Occipital lobe (tissue), 2 donors: ENCODE measurements around the gene FZD10. TPM values are rescaled to one million over a fixed set of nuclear protein-coding genes. Genes with fewer than 3 reads are reported as not detected.

Experiments used
- DNase-seq: peaks from one replicate; lab custom pipeline; 2025; lab: John Stamatoyannopoulos, UW
- total RNA-seq: library from RNA; depleted of rRNA; stranded (reverse); fragments of >200 nt; gene quantifications from one replicate; pipeline ENCODE4 v1.2.3, GENCODE V29; 2014

Gene FZD10
- total RNA-seq, 1 donor from 2014 or later = 0.16 TPM

GRCh38 chr12:130179191-130179590 lies 16.9 kb downstream of the FZD10 start:
- no peak for DNase-seq

GRCh38 chr12:130179621-130180020 lies 17.4 kb downstream of the FZD10 start:
- DNase-seq = no peak

GRCh38 chr12:130181211-130181610 lies 18.9 kb downstream of the FZD10 start:
- DNase-seq = no peak

- no peak for DNase-seq
Observed at GRCh38 chr12:130183585-130184370, 21.5 kb downstream of the FZD10 start.

DNA sequence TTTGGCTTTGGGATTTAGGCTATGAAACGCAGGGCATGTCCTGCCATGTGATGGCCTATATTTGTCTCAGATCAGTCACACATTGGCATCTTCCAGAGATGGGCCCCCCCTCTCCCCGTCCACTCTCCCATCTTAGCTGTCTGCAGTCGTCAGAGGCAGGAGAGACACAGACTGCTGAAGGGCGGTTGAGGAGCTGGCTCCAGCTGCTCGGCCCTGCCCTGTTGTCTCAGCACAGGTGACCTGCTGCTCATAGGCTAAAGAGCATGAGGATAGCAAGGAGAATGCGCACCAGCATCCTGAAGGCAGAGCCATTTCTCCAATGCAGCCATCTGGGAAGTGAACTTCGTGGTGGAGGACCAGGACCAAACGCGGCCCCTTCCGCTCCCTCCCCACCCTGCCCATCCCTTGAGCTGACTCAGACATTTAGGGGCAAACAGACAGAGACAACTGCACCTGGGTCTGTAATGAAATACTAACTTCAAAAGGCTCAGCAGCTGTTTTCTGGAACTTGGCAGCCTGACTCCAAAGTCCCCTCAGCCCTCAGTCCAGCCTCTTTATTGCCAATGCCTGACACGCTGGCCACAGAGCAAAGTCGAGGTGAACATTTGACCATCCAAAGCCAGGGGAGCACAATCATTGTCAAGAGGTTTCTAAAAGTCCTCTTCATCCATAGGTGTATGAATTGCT lies 22.3 kb downstream of the FZD10 start:
- no peak for DNase-seq

GRCh38 chr12:130185455-130186391 lies 23.5 kb downstream of the FZD10 start:
- DNase-seq = no peak

GRCh38 chr12:130186651-130187268 lies 24.5 kb downstream of the FZD10 start:
- DNase-seq = no peak

DNA sequence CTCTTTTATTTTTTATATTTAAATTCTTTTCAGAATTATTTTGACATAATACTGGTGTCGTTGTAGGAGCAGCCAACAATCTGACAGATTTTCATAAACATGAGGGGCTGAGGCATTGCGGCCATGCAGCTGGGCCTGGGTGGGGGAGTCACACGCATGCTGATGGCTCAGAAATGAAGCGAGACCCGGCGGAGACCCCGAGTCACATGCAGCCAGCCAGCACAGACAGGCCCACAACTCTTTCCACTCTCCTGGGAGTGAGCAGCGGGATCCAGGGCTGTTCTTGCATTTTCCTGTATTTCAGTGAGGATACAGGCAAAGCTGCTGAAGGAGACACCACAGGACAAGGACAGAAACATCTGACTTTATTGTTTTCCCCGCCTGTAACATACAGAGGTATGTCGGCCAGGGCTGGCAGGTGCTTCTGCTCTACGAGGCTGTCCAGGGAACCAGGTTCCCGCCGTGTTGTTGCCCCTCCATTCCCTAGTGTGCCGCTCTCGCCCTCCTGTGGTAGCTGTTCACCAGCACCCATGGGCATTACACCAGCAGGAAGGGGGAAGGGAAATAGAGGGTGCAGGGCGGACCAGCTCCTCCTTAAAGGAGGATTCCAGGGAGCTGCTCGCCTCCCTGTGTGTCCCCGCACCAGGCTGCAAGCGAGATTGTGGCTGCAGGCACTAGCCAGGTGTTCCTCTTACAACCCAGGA lies 30.5 kb downstream of the FZD10 start:
- no peak for DNase-seq

DNA sequence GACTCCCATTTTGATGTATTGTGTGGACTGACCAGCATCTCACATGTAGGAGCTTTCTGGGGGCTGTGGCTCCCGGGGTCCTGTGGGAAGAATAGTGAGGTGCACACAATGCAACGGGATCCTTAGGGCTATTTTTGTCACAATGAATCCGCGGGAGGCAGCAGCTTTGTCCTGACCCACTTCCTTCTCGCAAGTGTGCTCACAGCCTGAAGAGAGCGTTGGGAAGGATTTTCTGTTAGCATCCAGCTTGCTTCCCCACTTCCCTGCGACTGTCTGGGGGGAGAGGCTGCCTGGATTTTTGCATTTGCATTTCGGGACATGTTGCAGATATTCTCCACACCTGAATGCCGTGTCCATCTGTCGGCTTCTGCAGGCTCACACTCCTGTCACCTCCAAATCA lies 31.9 kb downstream of the FZD10 start:
- DNase-seq = no peak

- no peak for DNase-seq
Observed at GRCh38 chr12:130195369-130195768, 33.1 kb downstream of the FZD10 start.

GRCh38 chr12:130195776-130196175 lies 33.5 kb downstream of the FZD10 start:
- DNase-seq = no peak

DNA sequence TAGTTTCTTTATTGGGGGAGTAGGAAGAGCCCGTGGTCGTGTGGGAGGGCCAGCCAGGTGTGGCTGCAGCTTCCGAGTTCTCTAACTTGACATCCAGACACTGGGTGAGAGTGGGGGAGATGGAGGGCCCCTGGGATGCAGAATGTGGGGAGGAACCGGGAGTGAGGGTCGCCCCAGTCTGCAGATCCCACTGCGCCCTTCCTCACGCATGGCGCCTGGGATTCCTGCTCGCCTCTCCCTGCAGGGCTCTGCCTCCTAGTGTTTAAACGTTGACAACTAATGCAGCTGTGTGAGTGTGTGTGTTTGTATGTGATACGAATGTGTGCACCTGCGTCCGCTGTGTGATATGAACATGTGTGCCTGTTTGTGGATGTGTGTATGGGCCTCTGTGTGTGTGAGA lies 34.6 kb downstream of the FZD10 start:
- DNase-seq = no peak

DNA sequence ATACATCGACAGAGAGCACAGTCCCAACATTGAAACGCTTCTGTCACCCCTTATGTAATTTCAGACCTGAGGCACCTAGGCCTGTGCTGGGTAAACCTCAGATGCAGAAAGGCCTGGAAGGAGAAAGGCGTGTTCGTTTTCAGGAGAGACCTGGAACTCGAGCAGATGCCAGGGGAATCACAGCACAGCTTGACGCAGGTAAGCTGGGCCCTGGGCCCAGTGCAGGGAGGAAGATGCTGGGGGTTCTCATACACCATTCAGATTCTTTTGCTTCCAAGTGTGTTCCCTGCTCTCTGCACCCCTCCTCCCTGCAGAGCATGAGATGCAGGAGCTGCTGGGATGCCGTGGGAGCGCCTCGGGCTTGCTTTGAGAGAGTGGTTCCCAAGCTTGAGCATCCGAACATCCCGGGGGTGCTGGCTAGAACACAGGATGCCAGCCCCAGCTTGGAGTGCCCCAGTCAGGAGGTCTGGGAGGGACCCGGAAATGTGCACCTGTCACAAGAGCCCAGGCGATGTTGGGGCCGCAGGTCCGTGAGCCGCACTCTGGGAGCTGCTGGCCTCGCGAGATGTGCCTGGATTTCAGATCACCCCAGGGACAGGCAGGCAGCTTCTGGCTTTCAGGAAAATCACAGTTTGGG lies 35.9 kb downstream of the FZD10 start:
- DNase-seq = no peak

DNA sequence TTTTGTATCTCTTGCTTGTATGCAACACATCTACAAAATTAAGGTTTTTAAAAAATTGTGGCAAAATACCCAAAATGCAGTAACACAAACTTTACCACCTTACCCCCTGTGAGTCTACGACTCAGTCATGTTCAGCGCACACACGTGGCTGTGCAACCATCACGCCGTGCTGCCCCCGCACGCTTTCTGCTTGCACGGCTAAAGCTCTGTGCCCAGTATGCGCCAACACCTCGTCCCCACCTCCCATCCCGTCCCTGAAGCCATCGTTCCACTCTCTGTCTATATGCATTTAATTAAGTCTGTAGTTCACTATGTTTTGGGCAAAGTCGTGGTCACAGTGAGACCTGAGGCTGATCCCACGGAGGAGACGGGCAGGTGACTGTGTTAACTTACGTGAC lies 36.4 kb downstream of the FZD10 start:
- DNase-seq = no peak

DNA sequence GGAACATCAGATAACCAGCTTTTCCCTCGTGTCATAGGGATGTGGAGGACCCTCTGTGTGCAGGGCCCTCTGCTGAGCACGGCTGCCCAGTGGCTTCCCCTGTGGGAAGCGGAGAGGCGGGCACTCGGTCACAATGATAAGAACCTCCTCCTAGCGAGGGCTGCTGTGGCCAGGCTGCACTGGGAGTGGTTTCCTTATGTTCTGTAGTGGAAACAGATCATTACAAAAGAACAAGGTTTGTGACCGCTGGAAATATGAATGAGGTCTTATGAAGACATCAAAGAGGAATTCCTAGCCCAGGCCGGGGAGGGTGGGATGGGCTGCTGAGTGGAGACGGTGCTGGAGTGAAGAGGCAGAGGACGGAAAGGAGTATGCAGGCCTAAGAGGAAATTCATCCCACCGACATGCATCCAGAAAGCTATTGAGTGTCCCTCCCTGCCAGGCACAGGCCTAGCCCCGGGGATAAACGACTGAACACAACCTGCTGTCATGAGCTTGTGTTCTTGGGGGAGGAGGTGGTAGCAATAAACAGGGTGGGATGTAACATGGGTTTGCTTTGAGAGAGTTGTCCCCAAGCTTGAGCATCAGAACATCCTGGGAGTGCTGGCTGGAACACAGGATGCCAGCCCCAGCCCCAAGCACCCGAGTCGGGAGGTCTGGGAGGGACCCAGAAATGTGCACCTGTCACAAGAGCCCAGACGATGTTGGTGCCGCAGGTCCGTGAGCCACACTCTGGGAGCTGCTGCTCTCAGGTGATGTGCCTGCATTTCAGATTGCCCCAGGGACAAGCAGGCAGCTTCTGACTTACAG lies 37.5 kb downstream of the FZD10 start:
- no peak for DNase-seq

DNA sequence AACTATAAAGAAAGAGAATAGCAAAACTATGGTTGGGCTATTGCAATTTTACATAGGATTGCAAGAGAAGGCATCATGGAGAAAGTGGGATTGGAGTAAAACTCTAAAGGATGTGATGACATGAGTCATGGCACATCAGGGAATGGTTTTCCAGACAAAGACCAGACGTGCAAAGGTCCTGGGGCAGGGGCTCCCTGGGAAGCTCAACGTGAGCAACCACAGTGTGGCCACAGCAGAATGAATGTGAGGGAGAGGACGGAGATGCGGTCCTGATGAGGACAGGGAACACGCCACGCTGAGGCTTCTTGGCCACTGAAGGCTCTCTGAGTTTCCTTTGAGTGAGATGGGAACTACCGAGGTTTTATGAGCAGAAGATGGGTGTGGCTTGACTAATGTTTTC lies 38.2 kb downstream of the FZD10 start:
- DNase-seq = no peak

DNA sequence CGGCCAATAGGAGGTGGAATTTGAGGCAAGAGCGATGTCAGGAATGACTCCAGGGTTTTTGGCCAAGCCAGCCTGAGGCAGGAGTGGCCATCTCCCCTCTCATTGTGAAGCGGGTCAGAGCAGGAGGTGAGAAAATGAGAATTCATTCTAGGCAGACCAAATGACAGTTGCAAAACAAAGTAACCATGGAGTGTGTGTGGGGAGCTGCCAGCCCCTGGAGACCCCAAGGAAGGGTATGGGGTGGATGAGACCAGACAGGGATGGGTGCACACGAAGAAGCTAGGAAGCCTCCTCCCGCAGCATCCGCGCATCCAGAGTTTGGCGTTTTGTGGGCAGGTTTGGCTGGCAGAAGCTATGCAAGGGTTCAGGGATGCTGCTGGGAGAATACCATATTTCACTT lies 38.8 kb downstream of the FZD10 start:
- DNase-seq = no peak

DNA sequence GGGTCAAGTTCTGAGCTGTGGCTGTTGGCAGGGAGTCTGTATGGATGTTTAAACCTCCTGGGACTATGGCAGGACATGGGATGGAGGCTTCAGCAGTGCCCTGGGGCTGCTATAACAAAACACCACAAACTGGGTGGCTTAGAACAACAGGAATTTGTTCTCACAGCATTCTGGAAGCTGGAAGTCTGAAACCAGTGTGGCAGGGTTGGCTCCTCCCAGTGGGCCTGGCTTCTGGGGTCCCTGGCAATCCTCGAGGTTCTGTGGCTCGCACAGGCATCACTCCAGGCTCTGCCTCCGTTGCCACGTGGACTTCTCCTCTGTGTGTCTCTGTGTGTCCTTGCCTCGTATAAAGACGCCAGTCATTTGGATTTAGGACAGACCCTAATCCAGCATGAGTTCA lies 39.9 kb downstream of the FZD10 start:
- no peak for DNase-seq

DNA sequence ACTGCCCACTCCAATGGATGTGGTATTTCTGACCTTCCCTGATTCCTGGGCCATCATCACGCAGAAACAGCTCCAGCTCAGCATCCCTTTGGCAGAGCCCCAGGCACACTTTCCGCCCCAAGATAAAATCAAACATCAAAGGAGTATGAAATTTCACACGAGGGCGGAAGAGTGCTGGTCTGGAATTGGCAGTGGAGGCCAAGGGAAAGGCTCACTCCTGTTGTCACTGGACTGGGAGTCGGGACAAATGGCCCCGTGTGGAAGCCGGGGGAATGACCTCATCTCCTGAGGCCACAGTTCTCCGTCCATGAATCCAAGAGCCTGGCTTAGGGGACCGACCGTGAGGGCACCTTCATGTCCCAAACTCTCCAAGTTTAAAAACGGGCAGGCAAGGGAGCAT lies 40.9 kb downstream of the FZD10 start:
- DNase-seq = no peak

GRCh38 chr12:130204541-130204953 lies 42.3 kb downstream of the FZD10 start:
- DNase-seq = no peak
